Pancreas (tissue), 10 donors: Measurements from ENCODE around the gene C12orf43. TPM values are rescaled to one million over a fixed set of nuclear protein-coding genes. Genes with fewer than 3 reads are reported as not detected.

Experiments
- ATAC-seq, 4 donors: fragments of 200-7000 bp; cut with Tn5 transposase; one replicate each; pipeline versions ENCODE4 v1.8.0 to v1.9.1; 2020; ENCODE audit warnings: mild to moderate bottlenecking in 4 of 4, moderate library complexity in 4 of 4
- DNase-seq, 6 donors: peaks; one replicate each; pipeline ENCODE4 v3.0.0-alpha.2; 2020
- FAIRE-seq: peaks from 2 replicates; lab custom pipeline; 2012; peaks lifted over from hg19 to GRCh38; lab: Jason Lieb, UNC
- H3K27ac ChIP-seq, 4 donors: fragments of 200-600 bp; sonication (generic); 1 replicate in 3 of 4; 2 replicates in 1 of 4; pipeline versions ENCODE4 v1.5.0 to v1.8.0; 2020
- H3K27me3 ChIP-seq, 4 donors: fragments of 200-600 bp; one replicate each; pipeline ENCODE4 v1.8.0; 2021
- H3K36me3 ChIP-seq, 3 donors: fragments of 200-600 bp; sonication (generic) in 1 of 3; one replicate each; pipeline versions ENCODE4 v1.5.0 to v1.8.0; 2020 to 2021
- H3K4me1 ChIP-seq, 3 donors: fragments of 200-600 bp; one replicate each; pipeline ENCODE4 v1.8.0; 2021
- H3K4me3 ChIP-seq, 4 donors: fragments of 200-600 bp; sonication (generic) in 2 of 4; one replicate each; pipeline versions ENCODE4 v1.5.0 to v1.8.0; 2020 to 2021
- H3K9me3 ChIP-seq, 4 donors: fragments of 200-600 bp; one replicate each; pipeline ENCODE4 v1.8.0; 2021
- WGBS, 2 donors: extraction: QIAGEN DNeasy Blood & Tissue Kit; methylation state at CpG; one replicate each; pipeline ENCODE4 v1.1.7; 2013; 5-methylcytosine and 5-hydroxymethylcytosine counted together
- intact Hi-C, 3 donors: fragments of 100-400 bp; cut with DNase I; formaldehyde crosslinking; loops; one replicate each; pipeline versions ENCODE4 v1.11.1 to v1.14.2; 2022
- polyA plus RNA-seq, 2 donors: library from polyadenylated mRNA; stranded (reverse); fragments of 200-250 nt; gene quantifications; one replicate each; pipeline ENCODE4 v1.2.3, GENCODE V29; 2013
- total RNA-seq, 6 donors: library from RNA; stranded (reverse); fragmentation: NEBNext Ultra II Directional in 4 of 6; extraction: Animal tissue kit (Norgen Biotek cat#: 25700) in 4 of 6; gene quantifications; one replicate each; pipeline versions ENCODE4 v1.2.1 to v1.2.4, GENCODE V29; 2021 to 2023
- TF ChIP-seq, protein P1 (sequence below), 4 donors: fragments of 200-600 bp; sonication (generic) in 3 of 4; IDR thresholded peaks; one replicate each; pipeline versions ENCODE4 v1.5.0 to v1.8.0; 2021; ENCODE audit warnings: antibody characterized with exemption in 4 of 4
- donor health status: healthy with polysubstance abuse.
- donor health status: DM: no; HTN: no; CAD: no; lungs with moderate emphysema.
- donor health status: DM: no; HTN: no; CAD: no.
- donor health status: control.
- donor health status: control.
- donor health status: Bipolar disorder and iron deficiency.
- donor health status: DM: yes; HTN: yes; CAD: no.
- donor health status: DM: no; HTN: no; CAD: no.
- donor health status: DM: no; HTN: no; CAD: no.
- donor health status: DM: yes; HTN: yes; CAD: no.

Gene C12orf43
- total and polyA plus RNA-seq, 8 donors = 4.5 to 7.9 (median 6.8) TPM

DNA sequence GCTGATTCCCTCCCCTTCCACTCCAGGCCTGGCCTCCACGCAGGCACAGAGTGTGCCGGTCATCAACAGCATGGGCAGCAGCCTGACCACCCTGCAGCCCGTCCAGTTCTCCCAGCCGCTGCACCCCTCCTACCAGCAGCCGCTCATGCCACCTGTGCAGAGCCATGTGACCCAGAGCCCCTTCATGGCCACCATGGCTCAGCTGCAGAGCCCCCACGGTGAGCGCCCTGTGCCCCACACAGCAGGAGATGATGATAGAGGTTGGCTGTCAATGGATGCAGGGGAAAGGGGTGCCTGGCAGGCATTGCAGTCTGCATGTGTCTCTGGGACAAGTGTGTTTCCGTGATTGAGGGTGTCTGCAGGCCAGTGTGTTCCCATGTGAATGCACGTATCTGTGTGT, 18.8 kb downstream of the C12orf43 start:
- DNase-seq (no peak), ATAC-seq (no peak), FAIRE-seq (no peak)
- H3K27ac ChIP-seq = no peak overlapping the region
- peaks cover 0 to 12% (median 0%) of the 10 kb centered on the region in 3 donors for H3K4me1 ChIP-seq
- WGBS, 2 donors = 93 to 94% methylated on average over 9 of the region's 9 CpGs
- H3K27me3 ChIP-seq = no peaks in the 10 kb centered on the region
- intact Hi-C loops = no loop called here
- peaks cover 0 to 22% (median 3%) of the 10 kb centered on the region in 3 donors for H3K36me3 ChIP-seq
- H3K4me3 ChIP-seq = no peak overlapping the region
- TF ChIP-seq, protein P1, sequence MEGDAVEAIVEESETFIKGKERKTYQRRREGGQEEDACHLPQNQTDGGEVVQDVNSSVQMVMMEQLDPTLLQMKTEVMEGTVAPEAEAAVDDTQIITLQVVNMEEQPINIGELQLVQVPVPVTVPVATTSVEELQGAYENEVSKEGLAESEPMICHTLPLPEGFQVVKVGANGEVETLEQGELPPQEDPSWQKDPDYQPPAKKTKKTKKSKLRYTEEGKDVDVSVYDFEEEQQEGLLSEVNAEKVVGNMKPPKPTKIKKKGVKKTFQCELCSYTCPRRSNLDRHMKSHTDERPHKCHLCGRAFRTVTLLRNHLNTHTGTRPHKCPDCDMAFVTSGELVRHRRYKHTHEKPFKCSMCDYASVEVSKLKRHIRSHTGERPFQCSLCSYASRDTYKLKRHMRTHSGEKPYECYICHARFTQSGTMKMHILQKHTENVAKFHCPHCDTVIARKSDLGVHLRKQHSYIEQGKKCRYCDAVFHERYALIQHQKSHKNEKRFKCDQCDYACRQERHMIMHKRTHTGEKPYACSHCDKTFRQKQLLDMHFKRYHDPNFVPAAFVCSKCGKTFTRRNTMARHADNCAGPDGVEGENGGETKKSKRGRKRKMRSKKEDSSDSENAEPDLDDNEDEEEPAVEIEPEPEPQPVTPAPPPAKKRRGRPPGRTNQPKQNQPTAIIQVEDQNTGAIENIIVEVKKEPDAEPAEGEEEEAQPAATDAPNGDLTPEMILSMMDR (IDR thresholded peaks at IDR 0.05) = no peak
- no peaks in the 10 kb centered on the region for H3K9me3 ChIP-seq

DNA sequence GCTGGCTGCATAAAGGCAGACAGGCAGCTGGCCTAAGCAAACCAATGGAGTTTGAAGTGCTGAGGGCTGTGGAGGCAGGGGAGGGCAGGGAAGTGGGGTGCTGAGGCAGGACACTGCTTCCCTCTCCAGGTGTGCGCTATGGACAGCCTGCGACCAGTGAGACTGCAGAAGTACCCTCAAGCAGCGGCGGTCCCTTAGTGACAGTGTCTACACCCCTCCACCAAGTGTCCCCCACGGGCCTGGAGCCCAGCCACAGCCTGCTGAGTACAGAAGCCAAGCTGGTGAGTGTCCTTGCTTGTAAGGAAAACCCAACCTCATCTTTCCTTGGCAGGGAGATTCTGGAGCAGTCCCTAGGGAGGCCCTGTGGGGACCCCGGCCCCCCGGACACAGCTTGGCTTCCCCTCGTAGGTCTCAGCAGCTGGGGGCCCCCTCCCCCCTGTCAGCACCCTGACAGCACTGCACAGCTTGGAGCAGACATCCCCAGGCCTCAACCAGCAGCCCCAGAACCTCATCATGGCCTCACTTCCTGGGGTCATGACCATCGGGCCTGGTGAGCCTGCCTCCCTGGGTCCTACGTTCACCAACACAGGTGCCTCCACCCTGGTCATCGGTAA, 20.0 kb downstream of the C12orf43 start:
- peaks cover 0 to 22% (median 0%) of the 10 kb centered on the region in 3 donors for H3K36me3 ChIP-seq
- H3K9me3 ChIP-seq = no peaks in the 10 kb centered on the region
- no peaks in the 10 kb centered on the region for H3K27me3 ChIP-seq
- FAIRE-seq (no peak), ATAC-seq (no peak), DNase-seq (peak in 1 of 6 donors; percentile 13)
- intact Hi-C loops = no loop called here
- H3K27ac ChIP-seq = no peak overlapping the region
- 91 to 93% methylated on average over 11 of the region's 11 CpGs for WGBS, 2 donors
- TF ChIP-seq, protein P1 (IDR thresholded peaks at IDR 0.05) = no peak
- H3K4me1 ChIP-seq = peaks cover 0 to 12% (median 0%) of the 10 kb centered on the region in 3 donors
- H3K4me3 ChIP-seq = no peak overlapping the region

DNA sequence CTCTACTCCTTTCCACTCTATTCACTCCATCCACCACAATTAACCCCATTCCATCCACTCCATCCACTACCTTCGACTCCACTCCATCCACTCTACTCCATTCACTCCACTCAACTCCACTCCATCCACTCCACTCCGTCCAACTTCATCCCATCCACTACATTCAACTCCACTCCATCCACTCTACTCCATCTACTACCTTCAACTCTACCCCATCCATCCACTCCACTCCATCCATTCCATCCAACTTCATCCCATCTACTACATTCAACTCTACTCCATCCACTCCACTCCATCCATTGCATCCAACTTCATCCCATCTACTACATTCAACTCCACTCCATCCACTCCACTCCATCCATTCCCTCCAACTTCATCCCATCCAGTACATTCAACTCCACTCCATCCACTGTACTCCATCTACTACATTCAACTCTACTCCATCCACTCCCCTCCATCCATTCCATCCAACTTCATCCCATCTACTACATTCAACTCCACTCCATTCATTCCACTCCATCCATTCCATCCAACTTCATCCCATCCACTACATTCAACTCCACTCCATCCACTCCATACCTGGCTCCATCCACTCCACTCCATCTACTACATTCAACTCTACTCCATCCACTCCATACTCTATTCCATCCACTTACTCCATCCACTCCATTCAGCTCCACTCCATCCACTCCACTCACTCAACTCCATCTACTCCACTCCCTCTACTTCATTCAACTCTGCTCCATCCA, 21.5 kb downstream of the C12orf43 start:
- intact Hi-C loops = no loop called here
- TF ChIP-seq, protein P1 (IDR thresholded peaks at IDR 0.05) = no peak
- no peak overlapping the region for H3K4me3 ChIP-seq
- WGBS, 2 donors = 97 to 100% methylated on average over 2 of the region's 2 CpGs
- no peak overlapping the region for H3K27ac ChIP-seq
- H3K4me1 ChIP-seq = peaks cover 0 to 9% (median 0%) of the 10 kb centered on the region in 3 donors
- H3K9me3 ChIP-seq = no peaks in the 10 kb centered on the region
- FAIRE-seq (no peak), DNase-seq (no peak), ATAC-seq (no peak)
- H3K36me3 ChIP-seq = peaks cover 0 to 22% (median 0%) of the 10 kb centered on the region in 3 donors
- no peaks in the 10 kb centered on the region for H3K27me3 ChIP-seq

DNA sequence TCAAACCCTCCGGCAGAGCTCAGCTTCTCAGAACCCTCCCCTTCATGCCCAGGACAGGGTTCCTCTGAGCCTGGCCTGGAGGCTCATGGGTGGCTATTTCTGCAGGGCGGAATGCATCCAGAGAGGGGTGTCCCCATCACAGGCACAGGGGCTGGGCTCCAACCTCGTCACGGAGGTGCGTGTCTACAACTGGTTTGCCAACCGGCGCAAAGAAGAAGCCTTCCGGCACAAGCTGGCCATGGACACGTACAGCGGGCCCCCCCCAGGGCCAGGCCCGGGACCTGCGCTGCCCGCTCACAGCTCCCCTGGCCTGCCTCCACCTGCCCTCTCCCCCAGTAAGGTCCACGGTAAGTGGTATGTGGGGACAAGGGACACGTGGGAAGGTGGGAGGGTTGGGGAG, 22.2 kb downstream of the C12orf43 start:
- Histone ChIP-seq H3K4me1 (peaks cover 0 to 2% (median 0%) of the 10 kb centered on the region in 3 donors), H3K36me3 (peaks cover 0 to 22% (median 0%) of the 10 kb centered on the region in 3 donors), H3K9me3 (no peaks in the 10 kb centered on the region), H3K27ac (no peak overlapping the region), H3K4me3 (no peak overlapping the region), H3K27me3 (no peaks in the 10 kb centered on the region)
- TF ChIP-seq, protein P1 (IDR thresholded peaks at IDR 0.05) = no peak
- no peak for FAIRE-seq
- ATAC-seq = no peak
- 93% methylated on average over 15 of the region's 15 CpGs for WGBS, 2 donors
- no peak for DNase-seq
- intact Hi-C loops = no loop called here

DNA sequence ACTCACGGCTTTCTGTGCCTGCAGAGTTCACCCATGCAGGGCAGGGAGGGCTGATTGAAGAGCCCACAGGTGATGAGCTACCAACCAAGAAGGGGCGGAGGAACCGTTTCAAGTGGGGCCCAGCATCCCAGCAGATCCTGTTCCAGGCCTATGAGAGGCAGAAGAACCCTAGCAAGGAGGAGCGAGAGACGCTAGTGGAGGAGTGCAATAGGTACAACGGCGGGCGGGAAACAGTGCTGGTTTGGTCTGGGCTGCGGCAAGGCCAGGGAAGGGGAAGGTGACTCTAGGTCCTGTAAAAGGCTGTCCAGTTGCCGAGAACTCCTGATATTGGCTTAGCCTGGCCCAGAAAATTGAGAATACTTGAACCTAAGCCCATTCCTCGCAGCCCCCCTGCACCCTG, 22.8 kb downstream of the C12orf43 start:
- TF ChIP-seq, protein P1 (IDR thresholded peaks at IDR 0.05) = no peak
- DNase-seq (no peak), FAIRE-seq (no peak), ATAC-seq (no peak)
- peaks cover 0 to 22% (median 0%) of the 10 kb centered on the region in 3 donors for H3K36me3 ChIP-seq
- intact Hi-C loops = no loop called here
- H3K4me1 ChIP-seq = no peaks in the 10 kb centered on the region
- no peaks in the 10 kb centered on the region for H3K9me3 ChIP-seq
- no peaks in the 10 kb centered on the region for H3K27me3 ChIP-seq
- whole genome bisulfite sequencing, 2 donors = 91% methylated on average over 11 of the region's 11 CpGs
- no peak overlapping the region for H3K4me3 ChIP-seq
- H3K27ac ChIP-seq = no peak overlapping the region
